Measurements from ENCODE around the gene ROBO1. TPM values are rescaled to one million over a fixed set of nuclear protein-coding genes. Genes with fewer than 3 reads are reported as not detected.

Gene ROBO1
- total RNA-seq, 1 donor from 2014 or later, result 250 TPM

- H3K36me3 Mint-ChIP-seq (ENCODE audit: low read depth, unreplicated experiment), result no peaks in the 10 kb centered on the region
- H3K4me3 Mint-ChIP-seq (ENCODE audit: unreplicated experiment), result no peak overlapping the region
- no peaks in the 10 kb centered on the region for H3K27me3 Mint-ChIP-seq (ENCODE audit: unreplicated experiment)
- DNase-seq (ENCODE audit: low spot score), result no peak
- no peaks in the 10 kb centered on the region for H3K9me3 Mint-ChIP-seq (ENCODE audit: unreplicated experiment)
- H3K27ac Mint-ChIP-seq (ENCODE audit: unreplicated experiment), result no peak overlapping the region
- peaks cover 2% of the 10 kb centered on the region for H3K4me1 Mint-ChIP-seq (ENCODE audit: unreplicated experiment)
- TF ChIP-seq CTCF (IDR thresholded peaks at IDR 0.05; ENCODE audit: unreplicated experiment), result no peak
Observed at GRCh38 chr3:79606414-79606813, 161.4 kb downstream of the ROBO1 start.

- Mint-ChIP-seq H3K4me3 (ENCODE audit: unreplicated experiment) (no peak overlapping the region), H3K36me3 (ENCODE audit: low read depth, unreplicated experiment) (no peaks in the 10 kb centered on the region), H3K4me1 (ENCODE audit: unreplicated experiment) (peaks cover 10% of the 10 kb centered on the region), H3K27ac (ENCODE audit: unreplicated experiment) (no peak overlapping the region), H3K9me3 (ENCODE audit: unreplicated experiment) (no peaks in the 10 kb centered on the region), H3K27me3 (ENCODE audit: unreplicated experiment) (no peaks in the 10 kb centered on the region)
- no peak for DNase-seq (ENCODE audit: low spot score)
- TF ChIP-seq CTCF (IDR thresholded peaks at IDR 0.05; ENCODE audit: unreplicated experiment), result no peak
Observed at GRCh38 chr3:79604681-79605080, 163.1 kb downstream of the ROBO1 start.

- no peak overlapping the region for H3K27ac Mint-ChIP-seq (ENCODE audit: unreplicated experiment)
- peaks cover 10% of the 10 kb centered on the region for H3K4me1 Mint-ChIP-seq (ENCODE audit: unreplicated experiment)
- TF ChIP-seq CTCF (IDR thresholded peaks at IDR 0.05; ENCODE audit: unreplicated experiment), result no peak
- no peak overlapping the region for H3K4me3 Mint-ChIP-seq (ENCODE audit: unreplicated experiment)
- no peaks in the 10 kb centered on the region for H3K36me3 Mint-ChIP-seq (ENCODE audit: low read depth, unreplicated experiment)
- DNase-seq (ENCODE audit: low spot score), result no peak
- H3K27me3 Mint-ChIP-seq (ENCODE audit: unreplicated experiment), result no peaks in the 10 kb centered on the region
- H3K9me3 Mint-ChIP-seq (ENCODE audit: unreplicated experiment), result no peaks in the 10 kb centered on the region
Observed at GRCh38 chr3:79602385-79602784, 165.4 kb downstream of the ROBO1 start.

- Mint-ChIP-seq H3K9me3 (ENCODE audit: unreplicated experiment) (no peaks in the 10 kb centered on the region), H3K36me3 (ENCODE audit: low read depth, unreplicated experiment) (no peaks in the 10 kb centered on the region), H3K27me3 (ENCODE audit: unreplicated experiment) (no peaks in the 10 kb centered on the region), H3K27ac (ENCODE audit: unreplicated experiment) (no peak overlapping the region), H3K4me1 (ENCODE audit: unreplicated experiment) (peaks cover 7% of the 10 kb centered on the region), H3K4me3 (ENCODE audit: unreplicated experiment) (no peak overlapping the region)
- DNase-seq (ENCODE audit: low spot score), result peak; percentile 18
- TF ChIP-seq CTCF (IDR thresholded peaks at IDR 0.05; ENCODE audit: unreplicated experiment), result no peak
Observed at GRCh38 chr3:79598594-79598993, 169.2 kb downstream of the ROBO1 start.

GRCh38 chr3:79597709-79598108 lies 170.1 kb downstream of the ROBO1 start:
- peaks cover 7% of the 10 kb centered on the region for H3K4me1 Mint-ChIP-seq (ENCODE audit: unreplicated experiment)
- no peaks in the 10 kb centered on the region for H3K9me3 Mint-ChIP-seq (ENCODE audit: unreplicated experiment)
- no peaks in the 10 kb centered on the region for H3K36me3 Mint-ChIP-seq (ENCODE audit: low read depth, unreplicated experiment)
- no peak for DNase-seq (ENCODE audit: low spot score)
- H3K27me3 Mint-ChIP-seq (ENCODE audit: unreplicated experiment), result no peaks in the 10 kb centered on the region
- TF ChIP-seq CTCF (IDR thresholded peaks at IDR 0.05; ENCODE audit: unreplicated experiment), result no peak
- H3K27ac Mint-ChIP-seq (ENCODE audit: unreplicated experiment), result no peak overlapping the region
- no peak overlapping the region for H3K4me3 Mint-ChIP-seq (ENCODE audit: unreplicated experiment)

Measured in endothelial cell (in vitro differentiated cells).